HG03439 (cell line): ENCODE measurements around the gene NPRL2.
A peak's percentile ranks its signal among the peaks of the same experiment; 100 is the strongest.

ENCODE experiments used
- ATAC-seq: cut with Tn5 transposase; IDR thresholded peaks from one replicate; pipeline ENCODE4 v1.9.1; 2021; ENCODE audit warnings: mild to moderate bottlenecking, moderate library complexity; ENCODE audit not compliant: unreplicated experiment

NPRL2 gene

GRCh38 chr3:50330330-50330729, 20.2 kb downstream of the NPRL2 start:
- no peak for ATAC-seq

GRCh38 chr3:50327943-50328691, 22.5 kb downstream of the NPRL2 start, which contains the start of gene TUSC2:
TSS of gene TUSC2 (minus strand) at chr3:50328223. CDS start at chr3:50328099, 124 bp downstream.
- ATAC-seq, result peak; percentile 76

GRCh38 chr3:50327129-50327528, 23.4 kb downstream of the NPRL2 start:
- no peak for ATAC-seq

- ATAC-seq, result no peak
Measured at GRCh38 chr3:50326182-50326541, 24.4 kb downstream of the NPRL2 start.

GRCh38 chr3:50325497-50326181, 24.9 kb downstream of the NPRL2 start:
- ATAC-seq, result no peak

GRCh38 chr3:50325113-50325480, 25.5 kb downstream of the NPRL2 start:
- no peak for ATAC-seq

GRCh38 chr3:50324351-50325112, 26.0 kb downstream of the NPRL2 start:
- ATAC-seq, result no peak

- ATAC-seq, result no peak
Measured at GRCh38 chr3:50323614-50324199, 26.9 kb downstream of the NPRL2 start.

GRCh38 chr3:50323092-50323600, 27.4 kb downstream of the NPRL2 start:
- ATAC-seq, result no peak

GRCh38 chr3:50322386-50323091, 28.0 kb downstream of the NPRL2 start, which contains the start of gene HYAL2:
TSS of gene HYAL2 (minus strand) at chr3:50322745. CDS start at chr3:50320489, 2,256 bp downstream.
- ATAC-seq, result no peak

GRCh38 chr3:50322115-50322385, 28.5 kb downstream of the NPRL2 start:
- ATAC-seq, result no peak

- ATAC-seq, result peak; percentile 80
Measured at GRCh38 chr3:50321336-50322114, 29.1 kb downstream of the NPRL2 start.

GRCh38 chr3:50320853-50321335, 29.7 kb downstream of the NPRL2 start:
- peak; percentile 38 for ATAC-seq

- ATAC-seq, result no peak
Measured at GRCh38 chr3:50319894-50320625, 30.5 kb downstream of the NPRL2 start.

- no peak for ATAC-seq
Measured at GRCh38 chr3:50319181-50319893, 31.2 kb downstream of the NPRL2 start.

GRCh38 chr3:50318615-50319014, 32.0 kb downstream of the NPRL2 start:
- ATAC-seq, result no peak

GRCh38 chr3:50318163-50318562, 32.4 kb downstream of the NPRL2 start:
- ATAC-seq, result no peak

- no peak for ATAC-seq
Measured at GRCh38 chr3:50317300-50317699, 33.3 kb downstream of the NPRL2 start.
